ENCODE results near the gene LAMC3. TPM values are rescaled to one million over a fixed set of nuclear protein-coding genes. Genes with fewer than 3 reads are reported as not detected.

LAMC3 gene
- total RNA-seq, 3 donors from 2014 or later: 2.1 to 8.5 (median 7.8) TPM

GRCh38 chr9:131038256-131039128, 29.5 kb downstream of the LAMC3 start:
- Histone ChIP-seq H3K4me1 (peaks cover 0 to 3% of the 10 kb centered on the region in 2 donors), H3K27ac (no peak overlapping the region), H3K4me3 (no peak overlapping the region), H3K9me3 (no peaks in the 10 kb centered on the region), H3K36me3 (no peaks in the 10 kb centered on the region), H3K27me3 (no peaks in the 10 kb centered on the region)
- intact Hi-C loops (cut with DNase I; ENCODE audit: low total_unique reads): no loop called here
- TF ChIP-seq POLR2AphosphoS5 (IDR thresholded peaks at IDR 0.05): no peak
- no peak for TF ChIP-seq CTCF (IDR thresholded peaks at IDR 0.05)
- TF ChIP-seq POLR2A (IDR thresholded peaks at IDR 0.05): no peak
- DNase-seq (ENCODE audit: low spot score in 2 of 2): no peak

GRCh38 chr9:131039129-131039954, 30.4 kb downstream of the LAMC3 start:
- TF ChIP-seq POLR2A (IDR thresholded peaks at IDR 0.05) (no peak), CTCF (IDR thresholded peaks at IDR 0.05) (no peak), POLR2AphosphoS5 (IDR thresholded peaks at IDR 0.05) (no peak)
- Histone ChIP-seq H3K27ac (no peak overlapping the region), H3K27me3 (no peaks in the 10 kb centered on the region), H3K4me1 (peaks cover 0 to 3% of the 10 kb centered on the region in 2 donors), H3K36me3 (no peaks in the 10 kb centered on the region), H3K9me3 (no peaks in the 10 kb centered on the region), H3K4me3 (no peak overlapping the region)
- intact Hi-C loops (cut with DNase I; ENCODE audit: low total_unique reads): no loop called here
- DNase-seq (ENCODE audit: low spot score in 2 of 2): no peak

- H3K4me3 ChIP-seq: no peak overlapping the region
- no peaks in the 10 kb centered on the region for H3K36me3 ChIP-seq
- H3K4me1 ChIP-seq: no peaks in the 10 kb centered on the region
- no peak overlapping the region for H3K27ac ChIP-seq
- no peak for DNase-seq (ENCODE audit: low spot score in 2 of 2)
- intact Hi-C loops (cut with DNase I; ENCODE audit: low total_unique reads): loop anchor here (10.0 kb wide), 1 partner anchor 62 kb away; no protein-coding TSS in a partner anchor
- H3K27me3 ChIP-seq: no peaks in the 10 kb centered on the region
- no peaks in the 10 kb centered on the region for H3K9me3 ChIP-seq
- TF ChIP-seq POLR2AphosphoS5 (IDR thresholded peaks at IDR 0.05): no peak
- no peak for TF ChIP-seq CTCF (IDR thresholded peaks at IDR 0.05)
These were observed 33.7 kb downstream of the LAMC3 start for GRCh38 chr9:131042666-131043065.

- no peaks in the 10 kb centered on the region for H3K36me3 ChIP-seq
- no peaks in the 10 kb centered on the region for H3K4me1 ChIP-seq
- H3K4me3 ChIP-seq: no peak overlapping the region
- intact Hi-C loops (cut with DNase I; ENCODE audit: low total_unique reads): loop anchor here (10.0 kb wide), 1 partner anchor 62 kb away; no protein-coding TSS in a partner anchor
- H3K27me3 ChIP-seq: no peaks in the 10 kb centered on the region
- H3K27ac ChIP-seq: no peak overlapping the region
- no peaks in the 10 kb centered on the region for H3K9me3 ChIP-seq
- TF ChIP-seq POLR2AphosphoS5 (IDR thresholded peaks at IDR 0.05): no peak
- no peak for TF ChIP-seq POLR2A (IDR thresholded peaks at IDR 0.05)
- no peak for TF ChIP-seq CTCF (IDR thresholded peaks at IDR 0.05)
- DNase-seq (ENCODE audit: low spot score in 2 of 2): no peak
These were observed 34.1 kb downstream of the LAMC3 start for GRCh38 chr9:131043087-131043486.

Measured in breast epithelium (tissue), 4 donors.